OCI-LY3 (cell line): ENCODE results near the gene RBMS3.
A peak's percentile ranks its signal among the peaks of the same experiment; 100 is the strongest.

ENCODE experiments used
- H2AFZ ChIP-seq: fragments of 200-600, 300-600 bp; shearing (Covaris generic); 2 replicates; pipeline ENCODE4 v1.6.0; 2014; ENCODE audit warnings: antibody characterized with exemption, low read depth, low read length
- H3K27ac ChIP-seq: fragments of 200-600, 300-600 bp; sonication (generic); 2 replicates; pipeline ENCODE4 v1.5.1; 2014; ENCODE audit warnings: mild to moderate bottlenecking, low read length, moderate library complexity, mixed read lengths
- H3K27me3 ChIP-seq: fragments of 200-600, 300-600 bp; sonication (generic); 2 replicates; pipeline ENCODE4 v1.6.1; 2014; ENCODE audit warnings: low read depth, low read length, mixed read lengths
- H3K36me3 ChIP-seq: fragments of 200-600, 300-600 bp; sonication (generic); replicated peaks from 2 replicates; pipeline ENCODE3; 2014; ENCODE audit warnings: low read depth, low read length, mixed read lengths
- H3K4me1 ChIP-seq: fragments of 300-600, 200-600 bp; sonication (generic); 2 replicates; pipeline ENCODE4 v1.6.1; 2014; ENCODE audit warnings: low read length, mixed read lengths
- H3K4me2 ChIP-seq: fragments of 200-600, 300-600 bp; sonication (generic); 2 replicates; pipeline ENCODE4 v1.6.1; 2014; ENCODE audit warnings: low read length, mixed read lengths
- H3K4me3 ChIP-seq: fragments of 300-600, 200-600 bp; sonication (generic); 2 replicates; pipeline ENCODE4 v1.5.1; 2014; ENCODE audit warnings: antibody characterized with exemption, mild to moderate bottlenecking, low read length, moderate library complexity
- H3K79me2 ChIP-seq: fragments of 300-600, 200-600 bp; shearing (Covaris generic); 2 replicates; pipeline ENCODE4 v1.6.1; 2014; ENCODE audit warnings: mild to moderate bottlenecking, low read length, mixed read lengths
- H3K9ac ChIP-seq: fragments of 300-600, 200-600 bp; shearing (Covaris generic); 2 replicates; pipeline ENCODE4 v1.6.0; 2014; ENCODE audit warnings: mild to moderate bottlenecking, low read length, moderate library complexity
- H3K9me3 ChIP-seq: fragments of 200-600, 300-600 bp; shearing (Covaris generic); 2 replicates; pipeline ENCODE4 v1.6.1; 2014; ENCODE audit warnings: low read length, mixed read lengths; ENCODE audit not compliant: insufficient read depth
- H4K20me1 ChIP-seq: fragments of 200-600, 300-600 bp; sonication (generic); 2 replicates; pipeline ENCODE4 v1.6.1; 2016; ENCODE audit warnings: low read length, mixed read lengths; ENCODE audit not compliant: insufficient read depth
- EZH2phosphoT487 ChIP-seq: fragments of 200-600 bp; shearing (Covaris generic); IDR thresholded peaks from 2 replicates; pipeline ENCODE4 v1.6.1; 2018; ENCODE audit warnings: antibody characterized with exemption, mixed run types, low read depth
- TF ChIP-seq, protein P1 (sequence below): fragments of 200-600, 300-600 bp; sonication (generic); IDR thresholded peaks from 2 replicates; pipeline ENCODE4 v1.5.1; 2014; ENCODE audit warnings: antibody characterized with exemption, low read length, low read depth

RBMS3 gene

DNA sequence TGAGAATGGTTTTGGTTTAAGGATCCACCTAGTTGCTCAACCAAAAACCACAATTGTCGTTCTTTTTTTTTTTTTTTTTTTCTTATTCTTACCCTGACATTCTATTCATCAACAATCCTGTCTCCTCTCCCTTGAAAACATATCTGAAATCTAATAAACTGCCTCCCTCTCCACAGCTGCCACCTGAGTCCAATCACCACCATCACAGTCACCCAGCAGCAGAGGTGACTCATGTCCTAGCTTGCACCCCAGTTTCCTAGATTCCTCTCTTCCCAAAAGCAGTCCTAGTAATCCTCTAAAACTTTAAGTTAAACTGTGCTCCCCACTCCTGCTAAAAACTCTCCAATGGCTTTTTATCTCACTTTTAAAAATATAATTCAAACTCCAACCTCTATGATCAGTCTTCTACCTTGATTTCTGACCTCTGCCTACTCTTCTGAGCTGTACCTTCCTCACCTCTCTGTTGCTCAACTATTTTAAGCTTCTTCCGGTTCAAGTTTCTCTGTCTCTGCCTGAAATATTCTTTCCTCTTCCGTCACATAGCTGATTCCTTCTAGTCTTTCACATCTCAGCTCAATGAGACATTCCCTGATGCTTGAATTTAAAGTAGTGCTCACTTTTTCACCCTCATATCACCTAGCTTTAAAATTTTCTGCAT lies 33.7 kb upstream of the RBMS3 start:
- Histone ChIP-seq H3K9me3 (no peaks in the 10 kb centered on the region), H3K4me1 (no peaks in the 10 kb centered on the region), H3K27me3 (no peaks in the 10 kb centered on the region), H3K36me3 (no peaks in the 10 kb centered on the region), H2AFZ (no peak overlapping the region), H3K4me2 (no peak overlapping the region), H4K20me1 (no peaks in the 10 kb centered on the region), H3K79me2 (no peaks in the 10 kb centered on the region), H3K4me3 (no peak overlapping the region), H3K9ac (no peak overlapping the region), H3K27ac (no peak overlapping the region)
- TF ChIP-seq, protein P1, sequence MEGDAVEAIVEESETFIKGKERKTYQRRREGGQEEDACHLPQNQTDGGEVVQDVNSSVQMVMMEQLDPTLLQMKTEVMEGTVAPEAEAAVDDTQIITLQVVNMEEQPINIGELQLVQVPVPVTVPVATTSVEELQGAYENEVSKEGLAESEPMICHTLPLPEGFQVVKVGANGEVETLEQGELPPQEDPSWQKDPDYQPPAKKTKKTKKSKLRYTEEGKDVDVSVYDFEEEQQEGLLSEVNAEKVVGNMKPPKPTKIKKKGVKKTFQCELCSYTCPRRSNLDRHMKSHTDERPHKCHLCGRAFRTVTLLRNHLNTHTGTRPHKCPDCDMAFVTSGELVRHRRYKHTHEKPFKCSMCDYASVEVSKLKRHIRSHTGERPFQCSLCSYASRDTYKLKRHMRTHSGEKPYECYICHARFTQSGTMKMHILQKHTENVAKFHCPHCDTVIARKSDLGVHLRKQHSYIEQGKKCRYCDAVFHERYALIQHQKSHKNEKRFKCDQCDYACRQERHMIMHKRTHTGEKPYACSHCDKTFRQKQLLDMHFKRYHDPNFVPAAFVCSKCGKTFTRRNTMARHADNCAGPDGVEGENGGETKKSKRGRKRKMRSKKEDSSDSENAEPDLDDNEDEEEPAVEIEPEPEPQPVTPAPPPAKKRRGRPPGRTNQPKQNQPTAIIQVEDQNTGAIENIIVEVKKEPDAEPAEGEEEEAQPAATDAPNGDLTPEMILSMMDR = no peak
- TF ChIP-seq EZH2phosphoT487 = no peak

DNA sequence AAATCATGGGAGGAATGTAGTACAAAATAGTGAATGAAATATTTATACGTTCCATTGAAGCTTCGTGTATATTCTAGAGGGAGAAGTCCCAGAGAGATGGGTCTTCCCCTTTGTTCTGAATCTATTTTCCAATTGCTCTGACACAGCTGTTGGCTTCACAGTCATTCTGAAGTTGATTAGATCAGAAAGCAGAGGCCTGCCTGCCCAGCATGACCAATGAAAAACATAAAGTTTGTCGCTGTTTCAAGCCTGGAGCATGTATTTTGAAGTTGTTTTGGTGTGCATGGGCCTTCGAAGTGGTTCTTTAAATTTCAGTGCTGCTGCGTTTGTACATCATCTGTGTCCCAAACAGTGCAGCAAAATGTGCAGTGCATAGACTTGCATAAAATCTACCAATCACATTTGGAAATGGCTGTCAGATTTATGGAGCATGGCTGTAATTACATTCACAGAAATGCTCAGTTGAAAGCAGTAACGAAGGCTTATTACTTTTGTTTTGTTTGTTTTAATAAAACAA lies 31.0 kb upstream of the RBMS3 start:
- no peaks in the 10 kb centered on the region for H4K20me1 ChIP-seq
- H3K9me3 ChIP-seq = no peaks in the 10 kb centered on the region
- H3K27ac ChIP-seq = no peak overlapping the region
- no peak overlapping the region for H3K4me3 ChIP-seq
- H3K79me2 ChIP-seq = no peaks in the 10 kb centered on the region
- H3K36me3 ChIP-seq = no peaks in the 10 kb centered on the region
- no peaks in the 10 kb centered on the region for H3K4me1 ChIP-seq
- no peak overlapping the region for H2AFZ ChIP-seq
- no peaks in the 10 kb centered on the region for H3K27me3 ChIP-seq
- H3K4me2 ChIP-seq = no peak overlapping the region
- no peak overlapping the region for H3K9ac ChIP-seq
- no peak for TF ChIP-seq EZH2phosphoT487
- TF ChIP-seq, protein P1 = no peak

DNA sequence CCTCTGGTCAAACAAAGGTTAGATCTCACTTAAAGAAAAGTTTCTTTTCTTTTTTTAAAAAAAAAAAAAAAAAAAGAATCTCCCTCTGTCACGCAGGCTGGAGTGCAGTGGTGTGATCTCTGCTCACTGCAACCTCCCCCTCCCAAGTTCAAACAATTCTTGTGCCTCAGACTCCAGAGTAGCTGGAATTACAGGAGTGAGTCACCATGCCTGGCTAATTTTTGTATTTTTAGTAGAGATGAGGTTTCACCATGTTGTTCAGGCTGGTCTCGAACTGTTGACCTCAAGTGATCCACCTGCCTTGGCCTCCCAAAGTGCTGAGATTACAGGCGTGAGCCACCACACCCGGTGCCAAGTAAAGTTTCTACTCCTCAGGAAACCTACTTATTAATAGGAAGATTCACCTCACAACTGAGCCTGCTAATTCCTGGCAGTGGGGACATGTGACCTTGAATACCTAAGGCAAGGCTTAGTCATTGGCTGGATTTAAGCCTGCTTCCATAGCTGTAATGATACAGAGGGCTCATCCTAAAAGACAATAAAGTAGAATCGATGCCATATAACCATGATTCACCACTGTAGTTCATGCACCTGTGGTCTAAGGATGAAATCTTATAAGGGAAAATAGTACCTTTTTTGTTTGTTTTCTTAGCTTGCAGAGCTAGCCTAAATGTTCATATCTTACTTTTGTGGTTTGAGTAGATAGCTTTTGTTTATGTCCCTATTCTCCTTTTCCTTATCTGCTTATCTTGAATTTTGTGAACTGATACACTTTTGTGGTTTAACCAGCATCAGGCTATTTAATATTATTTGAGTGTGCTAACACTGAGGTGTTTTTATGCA lies 24.8 kb upstream of the RBMS3 start:
- Histone ChIP-seq H3K36me3 (no peaks in the 10 kb centered on the region), H2AFZ (no peak overlapping the region), H3K4me1 (peaks cover 12% of the 10 kb centered on the region), H3K9ac (no peak overlapping the region), H3K4me2 (peak overlapping the region; percentile 13), H3K4me3 (no peak overlapping the region), H3K27me3 (peaks cover 40% of the 10 kb centered on the region), H3K79me2 (no peaks in the 10 kb centered on the region), H4K20me1 (no peaks in the 10 kb centered on the region), H3K9me3 (no peaks in the 10 kb centered on the region), H3K27ac (no peak overlapping the region)
- no peak for TF ChIP-seq EZH2phosphoT487
- TF ChIP-seq, protein P1 = no peak

DNA sequence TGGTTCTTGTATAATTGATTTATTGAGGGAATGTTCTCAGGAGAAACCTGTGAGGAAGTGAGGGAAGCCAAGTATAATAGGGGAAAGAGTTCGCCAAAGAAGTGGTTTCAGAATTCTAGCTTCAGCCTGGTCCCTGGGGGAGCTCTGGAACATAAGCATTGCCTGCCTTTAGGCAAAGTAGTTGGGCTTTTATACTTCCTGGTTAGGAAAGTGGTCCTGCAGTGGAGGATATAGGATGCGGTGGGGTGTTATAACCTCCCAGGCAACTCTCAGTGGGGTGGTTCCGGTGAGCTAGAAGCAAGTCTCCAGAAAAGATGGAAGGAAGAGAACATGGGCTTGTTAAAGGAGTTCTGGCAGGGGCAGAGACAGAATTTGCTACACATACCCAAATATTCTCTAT lies 22.7 kb upstream of the RBMS3 start:
- H3K9ac ChIP-seq = no peak overlapping the region
- H3K4me2 ChIP-seq = no peak overlapping the region
- H4K20me1 ChIP-seq = no peaks in the 10 kb centered on the region
- no peaks in the 10 kb centered on the region for H3K36me3 ChIP-seq
- no peak overlapping the region for H3K4me3 ChIP-seq
- H3K79me2 ChIP-seq = no peaks in the 10 kb centered on the region
- peaks cover 42% of the 10 kb centered on the region for H3K27me3 ChIP-seq
- no peak overlapping the region for H3K27ac ChIP-seq
- no peak overlapping the region for H2AFZ ChIP-seq
- H3K4me1 ChIP-seq = peaks cover 12% of the 10 kb centered on the region
- TF ChIP-seq, protein P1 = no peak
- no peak for TF ChIP-seq EZH2phosphoT487
- H3K9me3 ChIP-seq = no peaks in the 10 kb centered on the region
